Neural progenitor cell (in vitro differentiated cells): Measurements from ENCODE around the gene CDH26.

Experiments used
- EZH2 ChIP-seq: fragments of 200-600 bp; sonication (generic); IDR thresholded peaks from 2 replicates; pipeline ENCODE4 v1.6.1; 2017; ENCODE audit warnings: antibody characterized with exemption, mild to moderate bottlenecking, moderate library complexity
- EZH2phosphoT487 ChIP-seq: fragments of 200-600 bp; sonication (generic); IDR thresholded peaks from 2 replicates; pipeline ENCODE4 v1.6.1; 2017; ENCODE audit warnings: antibody characterized with exemption
- TF ChIP-seq, protein P1 (sequence below): fragments of 200-600 bp; sonication (generic); IDR thresholded peaks from 2 replicates; pipeline ENCODE4 v1.5.1; 2017; ENCODE audit warnings: antibody characterized with exemption, mild to moderate bottlenecking

DNA sequence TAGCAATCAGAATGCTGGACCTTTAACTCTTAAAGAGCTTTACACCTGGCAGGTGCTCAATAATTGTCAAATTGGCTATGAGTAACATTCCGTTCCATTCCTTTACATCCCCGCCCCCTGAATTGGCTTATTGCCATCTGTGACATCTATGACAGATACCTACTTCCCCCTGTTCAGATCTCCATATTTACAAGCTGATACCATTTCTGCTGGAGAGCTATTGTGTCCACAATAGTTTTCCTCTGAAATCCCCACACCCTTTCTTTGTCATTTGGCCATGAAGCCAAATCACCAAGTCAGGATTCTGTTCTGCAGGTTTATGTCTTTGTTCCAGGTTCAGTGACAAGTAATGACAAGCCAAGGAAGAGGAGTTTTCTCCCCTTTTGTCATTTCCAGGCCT is 3.2 kb downstream of the CDH26 start:
- TF ChIP-seq EZH2 (no peak), EZH2phosphoT487 (no peak)
- TF ChIP-seq, protein P1, sequence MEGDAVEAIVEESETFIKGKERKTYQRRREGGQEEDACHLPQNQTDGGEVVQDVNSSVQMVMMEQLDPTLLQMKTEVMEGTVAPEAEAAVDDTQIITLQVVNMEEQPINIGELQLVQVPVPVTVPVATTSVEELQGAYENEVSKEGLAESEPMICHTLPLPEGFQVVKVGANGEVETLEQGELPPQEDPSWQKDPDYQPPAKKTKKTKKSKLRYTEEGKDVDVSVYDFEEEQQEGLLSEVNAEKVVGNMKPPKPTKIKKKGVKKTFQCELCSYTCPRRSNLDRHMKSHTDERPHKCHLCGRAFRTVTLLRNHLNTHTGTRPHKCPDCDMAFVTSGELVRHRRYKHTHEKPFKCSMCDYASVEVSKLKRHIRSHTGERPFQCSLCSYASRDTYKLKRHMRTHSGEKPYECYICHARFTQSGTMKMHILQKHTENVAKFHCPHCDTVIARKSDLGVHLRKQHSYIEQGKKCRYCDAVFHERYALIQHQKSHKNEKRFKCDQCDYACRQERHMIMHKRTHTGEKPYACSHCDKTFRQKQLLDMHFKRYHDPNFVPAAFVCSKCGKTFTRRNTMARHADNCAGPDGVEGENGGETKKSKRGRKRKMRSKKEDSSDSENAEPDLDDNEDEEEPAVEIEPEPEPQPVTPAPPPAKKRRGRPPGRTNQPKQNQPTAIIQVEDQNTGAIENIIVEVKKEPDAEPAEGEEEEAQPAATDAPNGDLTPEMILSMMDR: no peak
